ENCODE data around the gene KIF18B.
"Not testable (repeated sequence)": the region's sequence is repeated elsewhere in the genome, so short reads cannot be mapped to it uniquely, and the experiment has no call there.

The KIF18B gene

DNA sequence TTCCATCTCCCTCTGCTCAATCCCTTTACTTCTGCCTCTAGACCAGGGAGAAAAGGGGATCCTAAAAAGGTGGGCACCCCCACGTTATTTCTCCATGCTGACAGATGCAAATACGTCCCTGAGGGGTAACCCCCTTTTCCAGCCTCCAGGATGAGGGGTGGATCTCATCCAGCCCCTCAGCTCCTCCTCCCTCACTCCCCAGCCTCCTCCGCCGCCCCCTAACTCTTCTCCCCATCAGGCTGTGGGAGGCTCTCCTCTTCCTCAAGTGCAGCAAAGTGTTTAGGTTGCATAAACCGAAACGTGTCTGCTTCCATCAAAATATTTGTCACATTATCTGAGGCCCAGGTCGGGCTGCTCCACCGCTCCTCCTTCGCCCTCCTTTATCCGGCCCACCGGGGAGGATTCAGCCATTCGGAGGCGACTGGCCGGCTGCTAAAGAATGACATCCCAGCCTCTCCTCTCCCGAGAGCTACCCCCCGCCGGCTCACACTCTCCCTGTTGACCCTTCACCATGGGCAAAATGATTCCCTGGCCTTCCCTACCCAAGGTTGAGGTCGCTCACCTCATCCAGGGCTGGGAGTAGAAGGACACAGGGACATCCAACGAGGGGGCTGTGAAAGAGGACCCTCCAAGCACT lies 21.7 kb upstream of the KIF18B start:
- DNase-seq, result no peak

DNA sequence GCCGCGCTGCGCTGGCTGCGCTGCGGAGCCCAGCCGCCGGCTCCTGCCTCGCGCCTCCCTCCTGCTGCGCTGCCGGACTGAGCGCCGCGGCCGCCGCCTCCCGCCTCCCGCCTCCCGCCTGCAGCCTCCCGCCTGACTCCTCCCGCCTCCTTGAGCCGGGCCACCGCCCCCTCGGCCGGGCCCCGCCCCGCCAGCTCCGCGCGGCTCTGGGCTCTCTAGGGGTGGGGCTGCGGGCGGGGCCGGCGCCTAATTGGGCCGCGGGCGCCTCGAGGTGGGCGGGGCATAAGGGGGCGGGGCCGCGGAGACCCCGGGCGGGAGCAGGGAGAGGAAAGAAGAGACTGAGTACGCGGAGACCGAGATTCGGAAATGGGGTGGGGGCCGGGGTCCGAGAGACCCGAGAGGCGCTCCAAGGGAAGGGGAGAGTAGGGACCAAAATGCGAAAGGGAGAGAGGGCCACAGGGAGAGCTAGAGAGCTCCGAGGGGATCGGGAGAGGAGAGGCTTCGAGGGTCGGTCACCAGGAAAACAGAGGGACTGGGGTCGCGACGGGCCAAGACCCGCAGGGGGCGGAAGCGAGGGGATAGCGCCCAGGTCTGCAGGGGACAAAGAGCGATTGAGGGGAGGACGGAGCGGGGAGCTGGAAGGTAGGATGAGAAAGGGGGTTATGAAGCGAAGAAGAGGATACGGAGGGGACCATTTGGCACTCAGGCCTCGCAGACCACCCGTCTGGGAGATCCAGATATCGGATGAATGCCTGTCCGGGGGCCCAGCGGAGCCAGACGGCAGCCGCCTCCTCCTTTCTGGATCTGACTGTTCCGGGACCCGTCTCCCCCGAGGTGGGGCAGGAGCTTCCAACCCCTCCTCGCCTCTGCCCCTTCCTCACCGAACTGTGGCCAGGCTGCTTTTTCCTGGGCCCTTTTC lies 20.9 kb upstream of the KIF18B start, which contains the start of gene C1QL1:
Gene C1QL1, minus strand, starts transcription at position 79 of the 919 bp plus-strand sequence. CDS start 255 bp downstream, outside the sequence.
- peak; percentile 93 for DNase-seq

DNA sequence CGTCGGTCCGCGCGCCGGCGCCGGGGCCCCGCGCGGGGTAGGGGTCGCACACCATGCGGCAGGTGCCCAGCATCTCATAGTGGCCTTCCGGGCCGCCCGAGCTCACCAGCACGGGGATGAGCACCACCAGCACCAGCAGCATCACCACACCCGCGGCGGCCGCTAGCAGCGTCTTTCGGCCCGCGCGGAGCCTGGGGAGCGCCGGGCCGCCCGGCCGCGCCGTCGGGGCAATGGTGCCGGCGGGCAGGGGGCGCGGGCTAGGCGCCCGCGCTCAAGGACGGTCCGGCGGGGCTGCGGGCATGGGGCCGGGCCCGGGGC lies 20.3 kb upstream of the KIF18B start:
- DNase-seq, result peak; percentile 51

DNA sequence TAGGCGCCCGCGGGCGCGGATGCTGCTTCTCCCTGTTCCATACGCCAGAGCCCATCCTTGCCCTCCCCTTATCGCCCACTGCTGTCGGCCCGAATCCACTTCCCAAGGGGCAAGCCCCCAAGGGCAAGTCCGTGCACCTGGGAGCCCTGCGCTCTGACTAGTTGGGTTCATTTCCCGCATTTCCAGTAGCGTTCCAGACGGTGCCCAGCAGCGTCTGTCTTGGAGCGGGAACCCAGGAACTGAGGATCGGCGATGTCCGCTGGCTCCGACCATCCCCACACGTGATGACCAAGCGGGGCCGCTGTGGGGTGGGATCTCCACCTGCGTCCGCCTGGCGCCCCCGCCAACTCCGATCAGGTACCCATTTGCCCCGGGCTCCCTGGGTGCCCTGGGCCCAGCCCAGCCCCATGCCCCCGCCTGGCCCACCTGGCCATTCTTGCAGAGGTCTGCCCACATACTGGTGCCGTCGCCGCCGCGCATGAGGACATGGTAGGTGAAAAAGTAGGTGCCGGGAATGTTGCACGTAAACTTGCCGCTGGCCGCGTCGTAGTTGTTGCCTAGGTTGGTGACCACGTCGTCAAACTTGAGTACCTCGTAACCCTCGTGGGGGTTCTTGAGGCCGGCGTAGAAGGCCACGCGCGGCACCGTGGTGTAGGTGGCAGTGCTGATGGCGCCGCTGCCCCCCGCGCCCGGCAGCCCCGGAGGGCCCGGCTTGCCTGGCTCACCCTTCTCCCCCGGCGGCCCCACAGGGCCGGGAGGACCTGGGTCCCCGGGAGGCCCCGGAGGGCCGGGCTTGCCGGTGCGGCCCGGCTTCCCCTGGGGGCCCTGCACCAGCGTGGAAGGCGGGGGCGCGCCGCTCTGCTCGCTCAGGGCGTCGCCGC lies 19.7 kb upstream of the KIF18B start:
- DNase-seq, result no peak

DNA sequence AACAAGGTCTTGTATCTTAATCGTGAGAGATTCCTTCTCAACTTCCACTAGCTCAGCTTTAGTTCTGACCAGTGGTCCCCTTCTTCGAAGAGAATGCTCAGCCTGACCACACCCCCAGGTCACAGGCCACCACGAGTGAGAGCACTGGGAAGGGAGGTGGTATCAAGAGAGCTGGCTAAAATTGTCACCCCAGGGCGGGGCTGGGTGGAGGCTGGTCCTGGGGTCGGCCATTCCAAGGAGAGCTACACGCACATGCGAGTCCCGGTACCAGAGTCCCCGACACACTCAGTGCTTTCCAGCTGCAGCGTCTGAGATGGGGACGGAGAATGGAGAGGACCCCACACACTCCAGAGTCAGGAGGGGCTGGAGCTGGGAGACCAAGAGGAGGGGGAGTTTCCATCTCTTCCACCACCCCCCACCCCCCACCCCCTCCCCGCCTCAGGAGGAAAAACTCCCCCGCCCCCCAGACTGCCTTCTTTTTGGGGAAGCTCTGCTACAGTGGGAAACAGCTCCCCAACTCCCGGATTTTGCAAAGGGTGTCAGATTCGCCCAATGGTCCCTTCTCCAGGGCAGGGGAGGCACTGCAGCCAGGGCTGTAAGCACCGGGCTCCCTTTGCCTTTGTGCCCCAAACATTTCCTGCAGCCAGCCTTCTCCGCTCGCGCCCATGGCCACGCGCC lies 18.9 kb upstream of the KIF18B start:
- no peak for DNase-seq

DNA sequence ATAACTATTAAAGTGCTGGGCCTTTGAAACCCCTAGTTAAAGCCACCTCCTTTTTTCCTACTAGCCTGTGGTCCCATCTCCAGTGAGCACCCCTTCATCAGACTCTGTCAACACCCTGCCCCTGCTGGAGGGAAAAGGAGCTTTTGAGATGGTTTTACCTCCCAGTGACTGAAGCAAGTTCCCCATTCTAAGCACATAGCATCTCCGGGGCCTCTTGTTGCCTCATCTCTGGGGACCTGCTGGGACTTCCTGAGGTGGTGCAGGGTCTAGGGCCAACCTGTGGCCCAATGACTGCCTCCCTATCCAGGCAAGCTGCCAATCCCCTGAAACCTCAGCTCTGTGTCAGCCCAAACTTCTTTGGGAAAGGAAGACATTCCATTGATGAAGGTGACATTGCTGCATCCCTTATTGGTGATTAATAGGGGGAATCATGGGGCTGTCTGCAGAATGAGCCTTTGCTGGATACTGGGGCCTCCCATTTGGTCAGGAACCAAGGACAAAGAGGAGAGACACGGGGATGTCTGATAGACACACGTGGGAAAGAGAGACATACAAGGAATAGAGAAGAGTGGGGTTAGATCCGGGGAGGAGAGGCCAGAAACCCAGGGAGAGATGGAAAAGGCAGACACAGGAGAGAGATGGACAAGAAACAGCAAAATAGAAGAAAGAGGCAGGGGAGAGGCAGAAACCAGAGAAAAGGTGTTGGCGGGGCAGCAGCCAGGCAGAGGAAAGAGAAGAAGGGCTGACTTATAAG lies 18.1 kb upstream of the KIF18B start:
- no peak for DNase-seq

DNA sequence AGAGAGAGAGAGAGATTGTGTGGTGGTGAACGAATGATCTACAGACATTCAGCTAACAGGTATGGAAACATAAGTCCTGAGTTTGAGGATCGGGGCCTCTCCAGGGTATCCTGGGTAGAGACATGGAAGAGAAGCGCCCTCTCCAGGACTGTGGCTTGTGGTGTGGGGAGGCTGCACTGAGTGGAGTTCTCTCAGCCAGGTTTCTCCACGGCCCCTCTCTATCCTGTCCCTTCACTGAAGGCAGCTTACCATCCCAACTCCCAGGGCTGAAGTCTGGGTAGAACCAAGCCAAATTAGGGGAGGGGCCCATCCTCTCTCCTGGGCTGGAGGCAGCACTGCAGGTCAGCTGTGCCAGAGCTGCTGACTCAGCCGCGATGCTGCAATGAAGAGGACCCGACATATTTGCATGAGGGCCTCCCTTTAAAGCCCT lies 14.4 kb upstream of the KIF18B start:
- no peak for DNase-seq

DNA sequence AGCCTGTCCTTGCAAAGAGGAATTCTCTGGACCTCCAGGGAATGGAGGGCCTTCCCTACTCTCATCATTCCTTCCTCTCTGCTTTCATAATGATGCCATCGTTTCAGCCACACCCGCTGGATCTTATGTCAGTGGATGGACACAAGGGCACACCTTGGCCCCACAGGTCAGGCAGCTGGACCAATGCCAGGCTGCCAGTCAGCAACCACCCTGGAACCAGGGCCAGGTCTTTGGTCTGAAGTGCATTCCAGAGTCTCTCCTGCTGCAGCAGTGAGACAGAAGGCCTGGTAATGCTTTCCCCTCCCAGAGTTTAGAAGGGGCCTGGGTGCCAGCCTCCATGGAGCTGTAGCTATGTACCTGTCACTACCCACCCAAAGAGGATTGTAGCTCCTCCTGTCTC lies 13.1 kb upstream of the KIF18B start:
- no peak for DNase-seq

DNA sequence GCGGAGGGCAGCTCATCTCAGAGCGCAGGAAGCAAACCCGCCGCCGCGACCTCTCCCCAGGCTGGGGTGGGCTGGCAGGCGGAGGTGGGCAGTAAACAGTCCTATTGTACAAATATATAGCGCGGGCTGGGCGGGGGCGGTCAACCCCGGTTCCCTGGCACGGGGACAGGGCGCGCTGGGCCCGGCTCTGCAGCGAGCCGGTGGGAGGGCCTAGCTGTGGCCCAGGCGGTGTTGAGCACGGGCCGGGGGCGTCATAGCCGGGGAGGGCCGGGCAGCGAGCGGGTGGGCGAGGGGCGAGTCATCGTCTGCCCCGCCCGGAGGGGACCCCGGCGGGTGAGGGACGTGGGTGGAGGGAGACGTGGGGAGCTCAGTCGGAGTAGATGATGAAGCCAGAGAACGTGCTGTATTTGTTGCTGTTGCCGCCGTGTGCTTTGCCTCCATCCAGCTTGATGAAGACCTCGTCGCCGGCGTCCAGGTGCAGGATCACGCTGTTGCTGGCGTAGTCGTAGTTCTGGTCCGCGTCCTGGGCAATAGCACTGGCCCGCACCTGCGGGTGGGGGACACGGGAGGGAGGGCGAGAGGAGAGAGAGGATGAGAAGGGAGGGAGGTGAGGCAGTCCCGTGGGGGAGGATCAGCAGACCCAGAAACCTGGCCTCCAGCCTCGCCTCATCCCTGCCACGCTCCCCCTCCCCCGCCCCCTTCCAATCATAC lies 12.4 kb upstream of the KIF18B start:
- no peak for DNase-seq

DNA sequence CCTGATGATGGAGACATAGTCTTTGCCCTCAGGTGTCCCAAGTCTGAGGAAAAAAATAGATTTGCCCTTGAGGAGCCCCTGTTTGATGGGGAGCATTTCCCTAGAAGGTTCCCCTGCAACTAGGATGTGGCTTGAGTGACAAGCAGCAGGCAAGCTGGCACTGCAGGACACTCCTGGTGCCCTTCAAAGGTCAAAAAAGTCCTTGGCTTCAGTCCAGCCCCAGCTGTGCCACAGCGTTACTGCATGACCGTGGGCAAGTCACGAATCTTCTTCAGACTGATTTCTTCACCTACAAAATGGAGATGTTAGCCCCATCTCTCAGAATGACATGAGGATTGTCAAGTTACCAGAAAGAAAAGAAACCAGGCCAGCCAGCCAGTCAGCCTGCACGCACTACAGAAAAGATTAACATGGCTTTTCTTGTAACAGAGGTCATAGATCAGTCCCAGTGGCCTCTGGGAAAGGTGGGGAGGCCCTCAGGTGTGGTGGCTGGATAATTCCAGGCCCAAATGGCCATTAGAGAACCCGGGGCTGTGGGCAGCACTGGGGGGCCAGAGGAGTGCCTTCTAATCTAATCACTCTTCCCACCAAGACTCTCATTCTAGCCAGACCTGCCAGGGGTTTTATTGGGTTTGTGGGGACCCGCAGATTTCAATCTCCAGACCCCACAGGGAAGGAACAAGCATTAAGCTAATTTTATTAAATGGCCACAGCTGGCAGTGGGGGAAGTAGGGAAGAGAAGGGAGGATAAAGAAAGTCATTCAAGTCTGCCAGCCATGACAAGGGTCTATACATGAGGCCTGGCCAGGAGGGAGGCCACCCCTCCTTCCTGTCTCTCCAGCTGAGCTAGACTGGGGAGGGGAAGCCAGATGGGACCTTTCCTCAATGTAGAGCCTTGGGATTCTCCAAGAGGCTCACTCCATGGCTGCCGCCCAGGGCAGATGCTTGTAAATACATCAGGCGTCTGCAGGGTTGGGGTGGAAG lies 9.7 kb upstream of the KIF18B start:
- no peak for DNase-seq

DNA sequence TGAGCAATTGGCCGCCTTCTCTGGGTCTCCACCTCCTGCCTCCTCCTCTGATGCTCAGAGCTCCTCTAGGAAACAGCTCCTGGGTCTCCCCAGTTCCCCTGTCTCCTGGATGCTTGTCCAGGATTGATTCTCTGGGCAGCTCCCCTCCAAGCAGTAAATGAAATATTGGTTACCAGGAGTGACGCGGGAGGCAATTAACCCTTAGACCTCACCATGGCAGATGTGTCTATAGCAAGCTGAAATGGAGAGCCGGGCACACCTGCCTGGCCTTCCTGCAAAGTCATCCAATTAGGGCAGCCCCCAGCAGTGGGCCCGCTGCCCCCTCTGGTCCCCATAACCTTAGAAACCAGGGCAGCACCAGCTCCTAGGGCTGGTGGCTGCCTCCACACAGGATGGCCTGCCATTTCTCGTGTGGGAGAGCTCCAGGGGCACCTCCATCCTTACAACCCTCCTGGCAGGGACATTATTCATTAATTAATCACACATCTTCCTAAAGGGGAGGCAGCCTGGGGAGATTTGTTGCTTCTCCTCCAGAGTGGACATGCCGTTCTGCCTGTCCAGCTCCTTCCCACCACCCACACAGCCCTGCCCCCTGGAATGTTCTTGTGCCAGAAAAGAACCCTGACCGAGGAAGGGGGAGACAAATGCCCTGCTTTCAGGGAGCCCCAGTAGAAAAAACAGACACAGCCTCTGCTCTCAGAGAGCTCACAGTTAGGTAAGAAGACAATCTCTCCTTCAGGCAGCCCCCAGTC lies 8.3 kb upstream of the KIF18B start:
- DNase-seq, result peak; percentile 21

DNA sequence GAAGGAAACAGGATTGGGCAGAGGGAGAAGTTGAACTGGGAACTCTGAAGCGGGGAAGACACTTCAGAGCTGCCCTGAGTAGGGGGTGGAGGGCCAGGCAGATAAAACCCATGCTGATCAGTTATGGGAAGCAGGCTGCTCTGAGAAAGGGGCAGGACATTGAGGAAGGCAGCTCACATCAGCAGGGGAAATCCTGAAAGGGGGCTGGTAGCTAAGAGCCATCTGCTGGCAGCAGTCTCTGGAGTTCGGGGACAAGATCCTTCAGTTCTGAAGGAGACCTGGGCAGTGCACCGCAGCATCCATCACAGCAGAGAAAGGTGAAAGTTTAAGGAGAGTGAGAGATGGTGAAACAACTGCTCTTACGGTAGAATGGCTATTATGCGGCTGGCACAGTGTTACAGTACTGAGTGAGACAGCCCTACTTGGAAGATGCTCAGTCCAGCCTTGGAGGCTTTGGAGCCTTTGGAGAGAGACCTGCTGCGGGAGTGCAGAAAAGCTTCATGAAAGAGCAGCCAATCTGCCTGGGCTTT lies 5.4 kb upstream of the KIF18B start:
- no peak for DNase-seq

DNA sequence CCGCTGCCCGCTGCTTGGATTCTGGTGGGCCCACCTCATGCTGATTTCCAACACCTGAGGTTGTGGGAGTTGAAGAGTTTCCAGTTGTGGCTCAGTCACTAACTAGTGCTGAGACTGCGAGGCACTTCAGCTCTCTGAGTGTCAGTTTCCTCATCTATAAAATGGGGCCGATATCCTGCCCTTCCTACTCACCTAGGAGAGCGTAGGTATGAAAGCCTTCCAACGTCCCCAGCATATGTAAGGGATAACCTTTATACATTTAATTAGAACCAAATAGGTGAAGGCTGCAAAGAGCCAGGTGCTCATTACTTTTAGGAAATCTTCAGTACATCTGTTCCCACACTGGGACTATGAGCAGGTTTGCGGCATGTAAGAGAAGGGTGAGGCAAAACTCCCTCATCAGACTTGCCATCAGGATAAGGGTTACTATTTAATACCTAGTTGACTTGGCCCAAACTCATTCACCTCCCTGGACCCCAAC lies 782 bp upstream of the KIF18B start:
- DNase-seq, result no peak

DNA sequence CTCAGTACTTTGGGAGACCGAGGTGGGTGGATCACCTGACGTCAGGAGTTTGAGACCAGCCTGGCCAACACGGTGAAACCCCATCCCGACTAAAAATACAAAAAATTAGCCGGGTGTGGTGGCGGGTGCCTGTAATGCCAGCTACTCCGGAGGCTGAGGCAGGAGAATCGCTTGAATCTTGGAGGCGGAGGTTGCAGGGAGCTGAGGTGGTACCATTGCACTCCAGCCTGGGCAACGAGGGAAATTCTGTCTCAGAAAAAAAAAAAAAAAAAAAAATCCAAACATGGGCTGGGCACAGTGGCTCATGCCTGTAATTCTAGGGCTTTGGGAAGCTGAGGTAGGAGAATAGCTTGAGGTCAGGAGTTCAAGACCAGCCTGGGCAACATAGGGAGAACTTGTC lies 1.9 kb downstream of the KIF18B start:
- DNase-seq, result not testable (repeated sequence)

DNA sequence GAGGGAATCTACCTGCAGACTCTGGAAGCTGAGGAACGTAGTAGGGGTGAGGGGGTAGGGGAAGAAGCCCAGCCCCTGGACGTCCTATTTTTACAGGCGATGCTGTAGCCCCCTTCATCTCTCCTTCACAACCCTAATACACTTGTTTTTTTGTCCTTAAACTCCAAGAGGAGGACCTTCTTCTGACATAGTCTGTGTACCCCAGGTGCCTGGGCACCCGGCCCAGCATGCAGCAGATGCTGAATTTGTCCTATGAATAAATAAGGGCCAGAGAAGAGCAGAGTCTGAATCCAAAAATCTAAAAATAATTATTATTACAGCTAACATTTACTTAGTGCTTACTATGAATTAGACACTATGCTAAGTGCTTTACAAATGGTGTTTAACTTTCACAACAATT lies 5.1 kb downstream of the KIF18B start:
- no peak for DNase-seq

DNA sequence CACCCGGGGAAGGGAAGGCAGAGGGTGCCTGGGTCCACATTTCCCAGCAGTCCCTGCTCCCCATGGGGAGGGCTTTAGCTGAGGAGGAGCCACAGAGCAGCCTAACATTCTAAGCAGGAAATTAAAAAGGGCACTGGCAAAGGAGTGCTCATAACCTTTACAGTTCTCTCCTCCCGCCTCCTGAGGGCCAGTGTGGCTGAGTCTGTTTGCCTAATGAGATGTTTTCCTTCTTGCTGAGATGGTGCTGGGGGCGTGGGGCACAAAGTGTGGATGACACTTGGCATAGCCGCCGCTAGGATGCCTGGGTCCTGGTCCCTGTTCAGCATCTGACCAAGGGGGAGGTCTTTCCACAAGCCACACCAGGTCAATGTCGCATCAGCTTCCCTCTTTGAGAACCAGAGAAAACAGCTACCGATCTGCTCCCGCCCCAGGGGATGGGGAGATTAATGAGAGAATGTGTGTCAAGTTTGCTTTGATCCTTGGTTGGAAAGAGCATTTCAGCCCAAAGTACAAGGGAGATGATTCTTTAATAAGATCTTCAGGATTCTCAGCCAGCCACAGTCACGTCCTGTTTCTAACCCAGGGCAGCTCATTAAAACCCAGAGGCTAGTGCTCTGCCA lies 5.8 kb downstream of the KIF18B start:
- DNase-seq, result no peak

DNA sequence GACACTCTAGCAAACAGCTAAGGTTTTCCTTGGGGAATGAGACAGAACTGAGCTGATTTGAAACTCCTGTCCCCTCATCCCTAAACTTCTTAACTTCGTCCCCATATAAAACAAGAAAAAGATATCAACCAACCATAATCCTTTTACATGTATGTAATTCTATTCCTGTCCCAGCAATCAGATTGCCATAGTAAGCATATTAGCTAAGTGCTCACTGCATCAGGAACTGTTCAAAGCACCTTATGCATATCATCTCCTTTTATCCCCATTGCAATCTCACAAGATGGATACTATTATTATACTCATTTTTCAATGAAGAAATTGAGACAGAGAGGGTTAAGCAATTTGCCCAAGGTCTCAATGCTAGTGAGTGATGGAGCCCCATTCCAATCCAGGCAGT lies 6.8 kb downstream of the KIF18B start:
- no peak for DNase-seq

DNA sequence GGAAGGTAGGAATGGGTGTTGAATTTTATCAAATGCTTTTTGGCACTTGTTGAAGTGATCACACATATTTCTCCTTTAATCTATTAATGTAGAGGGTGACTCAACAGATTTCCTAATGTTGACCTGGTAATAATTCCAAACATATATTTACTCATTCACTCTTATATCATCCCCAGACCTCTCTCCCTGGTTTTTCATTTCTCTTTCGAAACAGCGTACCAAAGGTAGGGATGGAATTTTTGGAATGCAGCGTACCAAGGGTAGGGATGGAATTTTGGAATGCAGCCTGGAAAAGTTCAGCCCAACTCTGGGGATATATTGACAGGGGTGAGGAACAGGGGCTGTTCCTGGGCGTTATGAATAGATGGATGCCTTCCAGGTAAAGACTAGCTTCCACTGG lies 7.3 kb downstream of the KIF18B start:
- no peak for DNase-seq

Measured in NCI-H146 (cell line).